DOHH2 (cell line): ENCODE data around the gene TCEAL2.
"Not testable (repeated sequence)": the region's sequence is repeated elsewhere in the genome, so short reads cannot be mapped to it uniquely, and the experiment has no call there.

Experiments
- H3F3A ChIP-seq: fragments of 200-600 bp; sonication (generic), shearing (Covaris generic); 2 replicates; pipeline ENCODE4 v1.6.0; 2016; ENCODE audit warnings: antibody characterized with exemption, mild to moderate bottlenecking; ENCODE audit not compliant: control insufficient read depth, insufficient read depth
- H3K27ac ChIP-seq: fragments of 200-600 bp; sonication (generic); 2 replicates; pipeline ENCODE4 v1.5.1; 2014; ENCODE audit warnings: low read depth, mild to moderate bottlenecking, low read length, moderate library complexity
- H3K27me3 ChIP-seq: fragments of 200-600 bp; sonication (generic); 2 replicates; pipeline ENCODE4 v1.6.1; 2014; ENCODE audit warnings: mild to moderate bottlenecking, low read length, mixed read lengths; ENCODE audit not compliant: control insufficient read depth
- H3K36me3 ChIP-seq: fragments of 200-600 bp; sonication (generic); 2 replicates; pipeline ENCODE4 v1.6.1; 2014; ENCODE audit warnings: mild to moderate bottlenecking, low read length, moderate library complexity, mixed read lengths; ENCODE audit not compliant: control insufficient read depth
- H3K4me1 ChIP-seq: fragments of 200-600 bp; sonication (generic); 2 replicates; pipeline ENCODE4 v1.6.1; 2014; ENCODE audit warnings: mild to moderate bottlenecking, low read length, mixed read lengths; ENCODE audit not compliant: control insufficient read depth
- H3K4me2 ChIP-seq: fragments of 200-600 bp; sonication (generic); 2 replicates; pipeline ENCODE4 v1.6.0; 2014; ENCODE audit warnings: mild to moderate bottlenecking, low read length, moderate library complexity
- H3K4me3 ChIP-seq: fragments of 200-600 bp; sonication (generic); 2 replicates; pipeline ENCODE4 v1.5.1; 2014; ENCODE audit warnings: mild to moderate bottlenecking, low read length, mixed read lengths
- H3K79me2 ChIP-seq: fragments of 200-600 bp; sonication (generic); 2 replicates; pipeline ENCODE4 v1.6.1; 2014; ENCODE audit warnings: mild to moderate bottlenecking, low read length, mixed read lengths; ENCODE audit not compliant: control insufficient read depth
- H3K9me2 ChIP-seq: fragments of 200-600 bp; sonication (generic); replicated peaks from 2 replicates; pipeline ENCODE4 v1.6.1; 2014; ENCODE audit warnings: mild to moderate bottlenecking, low read length, mixed read lengths; ENCODE audit not compliant: control insufficient read depth
- H3K9me3 ChIP-seq: fragments of 200-600 bp; sonication (generic); 2 replicates; pipeline ENCODE4 v1.6.1; 2014; ENCODE audit warnings: antibody characterized with exemption, low read length, mixed read lengths; ENCODE audit not compliant: control insufficient read depth, insufficient read depth
- H4K20me1 ChIP-seq: fragments of 200-600 bp; sonication (generic); 2 replicates; pipeline ENCODE4 v1.6.0; 2014; ENCODE audit warnings: low read depth, mild to moderate bottlenecking, antibody characterized with exemption, low read length, moderate library complexity; ENCODE audit not compliant: control insufficient read depth, insufficient read depth
- EZH2phosphoT487 ChIP-seq: fragments of 200-600 bp; sonication (generic); IDR thresholded peaks from 2 replicates; pipeline ENCODE4 v1.6.1; 2017; ENCODE audit warnings: borderline replicate concordance, mild to moderate bottlenecking, antibody characterized with exemption, low read length, moderate library complexity, mixed read lengths
- TF ChIP-seq, protein P1 (sequence below): fragments of 200-600 bp; sonication (generic); IDR thresholded peaks from one replicate; pipeline ENCODE4 v1.5.1; 2014; ENCODE audit warnings: antibody characterized with exemption, mild to moderate bottlenecking, low read depth, low read length; ENCODE audit not compliant: poor library complexity, severe bottlenecking

TCEAL2 gene

DNA sequence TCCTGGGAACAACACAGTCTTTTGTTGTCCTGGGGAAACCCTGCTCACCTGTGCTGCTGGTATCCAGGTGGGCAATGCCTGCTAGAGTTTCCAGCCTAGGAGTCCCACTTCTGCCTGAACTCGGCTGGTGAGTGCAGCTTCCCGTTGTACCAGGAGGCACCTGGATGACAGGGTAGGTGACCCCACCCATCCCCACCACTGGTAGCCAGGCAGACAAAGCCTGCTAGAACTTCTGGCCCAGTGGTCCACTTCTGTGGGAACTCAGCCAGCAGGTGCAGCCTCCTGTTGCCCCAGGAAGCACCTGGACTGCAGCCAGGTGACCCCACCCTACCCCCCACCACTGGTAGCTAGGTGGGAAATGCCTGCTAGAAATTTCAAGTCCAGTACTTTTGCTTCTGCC is 9.7 kb upstream of the TCEAL2 start:
- no peak overlapping the region for H3K4me2 ChIP-seq
- H3F3A ChIP-seq: no peaks in the 10 kb centered on the region
- no peaks in the 10 kb centered on the region for H3K27me3 ChIP-seq
- no peaks in the 10 kb centered on the region for H3K9me2 ChIP-seq
- no peaks in the 10 kb centered on the region for H3K79me2 ChIP-seq
- no peaks in the 10 kb centered on the region for H3K36me3 ChIP-seq
- H4K20me1 ChIP-seq: no peaks in the 10 kb centered on the region
- TF ChIP-seq, protein P1, sequence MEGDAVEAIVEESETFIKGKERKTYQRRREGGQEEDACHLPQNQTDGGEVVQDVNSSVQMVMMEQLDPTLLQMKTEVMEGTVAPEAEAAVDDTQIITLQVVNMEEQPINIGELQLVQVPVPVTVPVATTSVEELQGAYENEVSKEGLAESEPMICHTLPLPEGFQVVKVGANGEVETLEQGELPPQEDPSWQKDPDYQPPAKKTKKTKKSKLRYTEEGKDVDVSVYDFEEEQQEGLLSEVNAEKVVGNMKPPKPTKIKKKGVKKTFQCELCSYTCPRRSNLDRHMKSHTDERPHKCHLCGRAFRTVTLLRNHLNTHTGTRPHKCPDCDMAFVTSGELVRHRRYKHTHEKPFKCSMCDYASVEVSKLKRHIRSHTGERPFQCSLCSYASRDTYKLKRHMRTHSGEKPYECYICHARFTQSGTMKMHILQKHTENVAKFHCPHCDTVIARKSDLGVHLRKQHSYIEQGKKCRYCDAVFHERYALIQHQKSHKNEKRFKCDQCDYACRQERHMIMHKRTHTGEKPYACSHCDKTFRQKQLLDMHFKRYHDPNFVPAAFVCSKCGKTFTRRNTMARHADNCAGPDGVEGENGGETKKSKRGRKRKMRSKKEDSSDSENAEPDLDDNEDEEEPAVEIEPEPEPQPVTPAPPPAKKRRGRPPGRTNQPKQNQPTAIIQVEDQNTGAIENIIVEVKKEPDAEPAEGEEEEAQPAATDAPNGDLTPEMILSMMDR: no peak
- no peak for TF ChIP-seq EZH2phosphoT487
- no peak overlapping the region for H3K4me3 ChIP-seq
- no peaks in the 10 kb centered on the region for H3K4me1 ChIP-seq
- H3K9me3 ChIP-seq: no peaks in the 10 kb centered on the region
- no peak overlapping the region for H3K27ac ChIP-seq

DNA sequence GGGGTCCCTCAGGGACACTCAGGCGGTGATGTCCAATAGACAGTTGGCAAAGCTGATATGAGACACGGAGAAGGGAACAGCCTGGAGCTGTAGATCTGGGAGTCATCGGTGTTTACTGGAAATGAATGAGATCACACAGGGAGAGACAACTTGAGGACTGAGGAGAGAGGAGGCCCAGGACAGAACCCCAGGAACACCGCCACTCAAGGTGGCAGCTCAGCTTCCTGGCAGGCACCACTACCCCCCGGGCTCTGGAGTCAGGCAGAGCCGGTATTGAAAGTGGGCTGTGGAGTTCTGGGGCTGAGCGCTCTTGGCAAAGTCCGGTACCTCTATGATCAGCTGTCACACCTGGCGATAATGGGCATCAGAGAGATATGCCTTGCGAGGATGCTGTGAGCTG is 465 bp upstream of the TCEAL2 start:
- not testable (repeated sequence) for H3K27me3 ChIP-seq, H3K9me2 ChIP-seq, H3K4me1 ChIP-seq, H3K79me2 ChIP-seq, H3K27ac ChIP-seq, H3F3A ChIP-seq, H3K4me2 ChIP-seq, H3K4me3 ChIP-seq, H3K36me3 ChIP-seq, H3K9me3 ChIP-seq, H4K20me1 ChIP-seq

DNA sequence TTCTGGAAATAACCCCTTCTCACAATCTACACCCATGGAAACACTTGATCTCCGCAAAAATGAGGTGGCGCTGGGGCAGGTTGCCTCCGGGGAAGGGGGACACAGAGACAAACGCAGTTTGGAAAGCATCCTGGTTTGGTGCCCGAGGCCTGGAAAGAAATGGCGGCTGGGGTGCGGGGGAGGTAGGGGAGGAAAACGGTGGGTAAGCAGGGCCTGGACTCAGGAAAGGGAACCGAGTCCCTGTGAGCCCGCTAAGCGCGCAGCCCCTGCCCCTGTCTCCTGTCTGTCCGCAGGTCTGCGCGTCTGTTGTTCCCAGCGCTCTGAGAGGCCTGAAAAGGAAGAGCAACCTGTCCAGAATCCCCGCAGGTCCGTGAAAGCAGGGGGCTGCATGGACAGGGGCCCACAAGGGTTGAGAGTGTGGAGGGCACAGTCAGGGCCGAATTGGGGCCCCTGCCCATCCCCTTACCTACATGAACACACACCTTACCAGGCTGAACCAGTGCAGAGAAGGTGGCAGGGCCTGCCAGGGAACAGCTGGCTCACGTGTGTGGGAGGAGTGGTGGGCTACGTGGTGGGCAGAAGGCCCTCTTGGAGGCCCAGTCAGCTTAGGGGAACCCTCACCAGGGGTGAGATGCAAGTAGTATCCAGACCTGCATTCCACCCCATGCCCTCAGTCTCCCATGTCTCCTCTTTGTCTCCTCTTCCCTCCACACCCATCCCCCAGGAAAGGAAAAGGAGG is 770 bp downstream of the TCEAL2 start:
- H3K9me2 ChIP-seq, H3K4me3 ChIP-seq, H3K4me1 ChIP-seq, H3F3A ChIP-seq, H3K27ac ChIP-seq, H3K27me3 ChIP-seq, H3K4me2 ChIP-seq, H3K9me3 ChIP-seq, H4K20me1 ChIP-seq, H3K79me2 ChIP-seq, H3K36me3 ChIP-seq: not testable (repeated sequence)

DNA sequence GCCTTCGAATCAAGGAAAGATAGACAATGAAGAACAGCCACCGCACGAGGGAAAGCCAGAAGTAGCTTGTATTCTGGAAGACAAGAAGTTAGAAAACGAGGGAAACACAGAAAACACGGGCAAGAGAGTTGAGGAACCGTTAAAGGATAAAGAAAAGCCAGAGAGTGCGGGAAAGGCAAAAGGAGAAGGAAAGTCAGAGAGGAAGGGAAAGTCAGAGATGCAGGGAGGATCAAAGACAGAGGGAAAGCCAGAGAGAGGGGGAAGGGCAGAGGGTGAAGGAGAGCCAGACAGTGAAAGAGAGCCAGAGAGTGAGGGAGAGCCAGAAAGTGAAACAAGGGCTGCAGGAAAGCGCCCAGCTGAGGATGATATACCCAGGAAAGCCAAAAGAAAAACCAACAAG is 1.4 kb downstream of the TCEAL2 start:
- TF ChIP-seq, protein P1: no peak
- no peak for TF ChIP-seq EZH2phosphoT487
- Histone ChIP-seq H3K27me3 (no peaks in the 10 kb centered on the region), H3K4me1 (no peaks in the 10 kb centered on the region), H4K20me1 (no peaks in the 10 kb centered on the region), H3K9me2 (no peaks in the 10 kb centered on the region), H3K27ac (no peak overlapping the region), H3K4me3 (no peak overlapping the region), H3F3A (no peaks in the 10 kb centered on the region), H3K79me2 (no peaks in the 10 kb centered on the region), H3K9me3 (no peaks in the 10 kb centered on the region), H3K4me2 (no peak overlapping the region), H3K36me3 (no peaks in the 10 kb centered on the region)
